ENCODE results near the gene HNRNPK. TPM values are rescaled to one million over a fixed set of nuclear protein-coding genes. Genes with fewer than 3 reads are reported as not detected.
A peak's percentile ranks its signal among the peaks of the same experiment; 100 is the strongest.

The HNRNPK gene
- total RNA-seq, 1 experiment from 2014 or later: 825 TPM

Small RNA genes lying within 50 kb of the gene (microRNA-seq; reads per million reads assigned to microRNA genes)
- 123 reads per million, percentile 74 among the genes with 10 or more reads in this experiment for gene MIR7-1

Other genes with a start within 250 kb of the HNRNPK start
- 4.5 and 5.8 TPM in 2 replicates for gene GKAP1, start 162.4 kb downstream of the HNRNPK start, total RNA-seq (2022)
- 9.4 and 10.0 TPM in 2 replicates for gene KIF27, start 58.8 kb downstream of the HNRNPK start, total RNA-seq (2022)
- gene RMI1, start 590 bp upstream of the HNRNPK start, total RNA-seq (2022): 6.9 and 11.0 TPM in 2 replicates

Measured in MCF 10A (cell line).